GM12878 (cell line): ENCODE measurements around the gene GPR18. TPM values are rescaled to one million over a fixed set of nuclear protein-coding genes. Genes with fewer than 3 reads are reported as not detected.

Experiments
- ATAC-seq: fragments of 200-7000 bp; cut with Tn5 transposase; 3 replicates; pipeline ENCODE4 v1.9.1; 2020; ENCODE audit warnings: mild to moderate bottlenecking, moderate library complexity
- BruUV-seq: library from RNA; stranded (reverse); fragments of 400-500 nt; replicated peaks from 2 replicates; lab custom pipeline; 2021; lab: Mats Ljungman, UMichigan
- CTCF ChIA-PET: fragments of 300-600 bp; sonication (Branson Sonifier 250); formaldehyde crosslinking; extraction: SDS; loops from one replicate; lab custom pipeline; 2021; ENCODE audit warnings: inconsistent platforms; lab: Yijun Ruan, JAX
- POLR2A ChIA-PET: fragments of 350-600 bp; formaldehyde crosslinking; extraction: SDS; loops from one replicate; lab custom pipeline; 2021; ENCODE audit warnings: inconsistent platforms; lab: Charles Lee
- RAD21 ChIA-PET: fragments of 300-600 bp; sonication (Branson Sonifier 250); formaldehyde crosslinking; loops from one replicate; lab custom pipeline; 2023; ENCODE audit warnings: antibody characterized with exemption; ENCODE audit not compliant: unreplicated experiment; lab: Charles Lee
- SMC1A ChIA-PET: fragments of 300-600 bp; sonication (Branson Sonifier 250); formaldehyde crosslinking; loops from one replicate; lab custom pipeline; 2023; ENCODE audit not compliant: unreplicated experiment, uncharacterized antibody; lab: Charles Lee
- DNase-seq: peaks from one replicate; pipeline ENCODE4 v3.0.0-alpha.2; 2011; ENCODE audit warnings: low read depth, low spot score
- FAIRE-seq: peaks from 3 replicates; lab custom pipeline; 2011; peaks lifted over from hg19 to GRCh38; lab: Jason Lieb, UNC
- H2AFZ ChIP-seq: 2 replicates; pipeline ENCODE4 v1.6.0; 2011; ENCODE audit warnings: low read depth, low read length, control low read depth; ENCODE audit not compliant: control insufficient read depth
- H3K27ac ChIP-seq: 2 replicates; pipeline ENCODE4 v1.5.1; 2011; ENCODE audit warnings: control low read depth; ENCODE audit not compliant: control insufficient read depth, insufficient read depth
- H3K27me3 ChIP-seq, 2 experiments: replicated peaks in 1 of 2; 2 replicates each; pipeline versions ENCODE4 v1.6.0 to v1.6.1; 2011; ENCODE audit warnings: low read length in 1 of 2; ENCODE audit not compliant: control insufficient read depth in 2 of 2, insufficient read depth in 2 of 2
- H3K36me3 ChIP-seq, 2 experiments: 2 replicates each; pipeline ENCODE4 v1.5.1; 2011; ENCODE audit warnings: low read length in 1 of 2; ENCODE audit not compliant: control insufficient read depth in 2 of 2, insufficient read depth in 2 of 2
- H3K4me1 ChIP-seq: 2 replicates; pipeline ENCODE4 v1.6.1; 2011; ENCODE audit warnings: mild to moderate bottlenecking, low read length, moderate library complexity, mixed read lengths; ENCODE audit not compliant: control insufficient read depth, insufficient read depth
- H3K4me2 ChIP-seq: 2 replicates; pipeline ENCODE4 v1.6.0; 2011; ENCODE audit warnings: control low read depth; ENCODE audit not compliant: control insufficient read depth, insufficient read depth
- H3K4me3 ChIP-seq: fragments of 200-600 bp; sonication (generic); 2 replicates; pipeline ENCODE4 v1.5.1; 2016
- H3K79me2 ChIP-seq: 2 replicates; pipeline ENCODE4 v1.6.0; 2011; ENCODE audit warnings: low read length; ENCODE audit not compliant: control insufficient read depth, insufficient read depth
- H3K9ac ChIP-seq: 2 replicates; pipeline ENCODE4 v1.8.0; 2011; ENCODE audit warnings: low read length, control low read depth, mixed read lengths; ENCODE audit not compliant: control insufficient read depth, insufficient read depth
- H3K9me3 ChIP-seq: replicated peaks from 3 replicates; pipeline ENCODE4 v1.5.1; 2011; ENCODE audit warnings: mild to moderate bottlenecking, low read length; ENCODE audit not compliant: control insufficient read depth, insufficient read depth
- H4K20me1 ChIP-seq: 2 replicates; pipeline ENCODE4 v1.6.0; 2011; ENCODE audit not compliant: control insufficient read depth, insufficient read depth
- ATF2 ChIP-seq: IDR thresholded peaks from 2 replicates; pipeline ENCODE4 v1.6.1; 2012; ENCODE audit warnings: low read length, inconsistent platforms
- BCL3 ChIP-seq: IDR thresholded peaks from 2 replicates; pipeline ENCODE4 v1.6.1; 2011; ENCODE audit warnings: borderline replicate concordance, low read depth, mild to moderate bottlenecking, moderate library complexity, low read length; ENCODE audit not compliant: insufficient read depth, poor library complexity, severe bottlenecking
- IKZF2 ChIP-seq, 2 experiments: fragments of 450-650 bp; IDR thresholded peaks; 2 replicates each; pipeline ENCODE4 v1.6.1; 2017; ENCODE audit warnings: mild to moderate bottlenecking in 2 of 2, moderate library complexity in 2 of 2
- KAT2A ChIP-seq: conservative IDR thresholded peaks from 2 replicates; pipeline ENCODE4 v1.6.1; 2011; ENCODE audit warnings: low read depth, low read length; ENCODE audit not compliant: control insufficient read depth
- MEF2B ChIP-seq: fragments of 450-650 bp; IDR thresholded peaks from 2 replicates; pipeline ENCODE4 v1.6.1; 2018; ENCODE audit warnings: mild to moderate bottlenecking, moderate library complexity; ENCODE audit not compliant: partially characterized antibody, poor library complexity, severe bottlenecking
- MTA2 ChIP-seq: fragments of 450-650 bp; IDR thresholded peaks from 2 replicates; pipeline ENCODE4 v1.6.1; 2016; ENCODE audit warnings: low read depth, mild to moderate bottlenecking, moderate library complexity
- NFIC ChIP-seq: IDR thresholded peaks from 2 replicates; pipeline ENCODE4 v1.6.1; 2012; ENCODE audit warnings: low read depth, mild to moderate bottlenecking, inconsistent platforms, low read length, moderate library complexity
- RUNX3 ChIP-seq: IDR thresholded peaks from 2 replicates; pipeline ENCODE4 v1.6.1; 2012; ENCODE audit warnings: low read length, inconsistent platforms
- TCF7 ChIP-seq: IDR thresholded peaks from 2 replicates; pipeline ENCODE4 v1.6.1; 2014; ENCODE audit warnings: antibody characterized with exemption, borderline replicate concordance
- WGBS: methylation state at CpG from one replicate; pipeline ENCODE4 v1.1.6; 2016; ENCODE audit warnings: low lambda C conversion rate; ENCODE audit not compliant: insufficient replicate concordance, insufficient coverage; ENCODE audit errors: missing lambda C conversion rate; 5-methylcytosine and 5-hydroxymethylcytosine counted together
- in situ Hi-C: fragments of 300-500 bp; cut with MboI; formaldehyde crosslinking; loops from 9 replicates; pipeline ENCODE4 v1.14.3; 2018; ENCODE audit warnings: mixed read lengths
- intact Hi-C: fragments of 100-400 bp; cut with micrococcal nuclease; formaldehyde crosslinking; loops from one replicate; pipeline ENCODE4 v1.14.2; 2022; ENCODE audit not compliant: unreplicated experiment
- polyA plus RNA-seq, 11 experiments: library from polyadenylated mRNA; depleted of rRNA in 4 of 11; unstranded in 6 of 11; stranded (reverse) in 5 of 11; fragments of >200 nt; fragmentation: Nextera tagmentation in 4 of 11; fragmentation: Illumina TruSeq in 1 of 11; extraction: Ambion mirVana in 4 of 11; extraction: Trizol in 1 of 11; gene quantifications; 1 replicate in 1 of 11; 2 replicates in 10 of 11; pipeline versions ENCODE4 v1.2.1 to v1.2.3, GENCODE V29; 2011 to 2016; ENCODE audit warnings: inconsistent platforms in 2 of 11, missing spikeins in 2 of 11, low read depth in 1 of 11
- total RNA-seq, 4 experiments: library from RNA; depleted of rRNA in 3 of 4; stranded (reverse); fragments of >200 nt in 3 of 4; fragmentation: Illumina TruSeq in 1 of 4; extraction: Trizol in 1 of 4; gene quantifications; 2 replicates each; pipeline versions ENCODE4 v1.2.1 to v1.2.3, GENCODE V29; 2013 to 2021
- TF ChIP-seq, protein P1 (sequence below): IDR thresholded peaks from 2 replicates; pipeline ENCODE4 v1.6.1; 2011; ENCODE audit warnings: mild to moderate bottlenecking, low read depth, low read length, moderate library complexity; ENCODE audit not compliant: insufficient replicate concordance
- TF ChIP-seq, protein P2 (sequence below): IDR thresholded peaks from 2 replicates; pipeline ENCODE4 v1.6.1; 2012; ENCODE audit warnings: improper control_type of control experiment, low read depth, low read length; ENCODE audit not compliant: insufficient replicate concordance
- TF ChIP-seq, protein P3 (sequence below): fragments of 450-650 bp; IDR thresholded peaks from 2 replicates; pipeline ENCODE4 v1.6.1; 2016; ENCODE audit warnings: mild to moderate bottlenecking

The GPR18 gene
- total and polyA plus RNA-seq, 10 of the 15 experiments (the other 5 are each of a cell fraction or from before 2014, with no cell fraction given) = 3.3 to 12.9 (median 5.2) TPM

GRCh38 chr13:99218969-99219368, 39.2 kb downstream of the GPR18 start:
- DNase-seq = peak; percentile 62
- no TSS peak for BruUV-seq
- Histone ChIP-seq H3K9me3 (no peaks in the 10 kb centered on the region), H3K27ac (no peak overlapping the region), H3K4me3 (no peak overlapping the region), H4K20me1 (no peaks in the 10 kb centered on the region), H3K9ac (no peak overlapping the region; the same call in 1 of the 2 replicates), H2AFZ (no peak overlapping the region), H3K79me2 (peaks cover 53% of the 10 kb centered on the region), H3K36me3 (no peaks in the 10 kb centered on the region; a peak in 1 of 4 replicates), H3K4me2 (no peak overlapping the region), H3K27me3 (no peaks in the 10 kb centered on the region), H3K4me1 (peaks cover 10% of the 10 kb centered on the region)
- 86% methylated on average over 2 of the region's 2 CpGs for WGBS
- peak; percentile 35 for FAIRE-seq
- SMC1A ChIA-PET = interaction anchor here (0.6 to 3.9 kb wide), 13 partner anchors 9 to 146 kb away, joined by 3 to 34 read pairs (median 4); partner anchors contain the start of gene GPR18
- intact Hi-C loops = no loop called here
- in situ Hi-C loops = no loop called here
- peak; percentile 67 for ATAC-seq
- CTCF ChIA-PET = interaction anchor here (0.6 to 2.3 kb wide), 6 partner anchors 15 to 79 kb away, joined by 3 to 13 read pairs (median 6); no protein-coding TSS in a partner anchor
- POLR2A ChIA-PET = interaction anchor here (1.2 kb wide), 1 partner anchor 16 kb away, joined by 4 read pairs; no protein-coding TSS in a partner anchor
- RAD21 ChIA-PET = interaction anchor here (0.6 to 2.6 kb wide), 8 partner anchors 11 to 116 kb away, joined by 3 to 17 read pairs (median 6); partner anchors contain the start of gene GPR18
- TF ChIP-seq KAT2A (no peak), RUNX3 (peak; percentile 60), BCL3 (peak; percentile 78), NFIC (peak; percentile 26; the same call in 1 of the 2 replicates), TCF7 (no peak), ATF2 (peak; percentile 48; the same call in 1 of the 2 replicates), MEF2B (peak; percentile 75), MTA2 (0 out of 2 replicates have a peak, but pooled peaks have one; percentile 16), IKZF2 (IDR thresholded peaks at IDR 0.05) (peak in 1 of 2 experiments; percentile 20; a peak in 1 of 4 replicates)
- TF ChIP-seq, protein P1, sequence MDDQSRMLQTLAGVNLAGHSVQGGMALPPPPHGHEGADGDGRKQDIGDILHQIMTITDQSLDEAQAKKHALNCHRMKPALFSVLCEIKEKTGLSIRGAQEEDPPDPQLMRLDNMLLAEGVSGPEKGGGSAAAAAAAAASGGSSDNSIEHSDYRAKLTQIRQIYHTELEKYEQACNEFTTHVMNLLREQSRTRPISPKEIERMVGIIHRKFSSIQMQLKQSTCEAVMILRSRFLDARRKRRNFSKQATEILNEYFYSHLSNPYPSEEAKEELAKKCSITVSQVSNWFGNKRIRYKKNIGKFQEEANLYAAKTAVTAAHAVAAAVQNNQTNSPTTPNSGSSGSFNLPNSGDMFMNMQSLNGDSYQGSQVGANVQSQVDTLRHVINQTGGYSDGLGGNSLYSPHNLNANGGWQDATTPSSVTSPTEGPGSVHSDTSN = peak; percentile 17
- TF ChIP-seq, protein P2, sequence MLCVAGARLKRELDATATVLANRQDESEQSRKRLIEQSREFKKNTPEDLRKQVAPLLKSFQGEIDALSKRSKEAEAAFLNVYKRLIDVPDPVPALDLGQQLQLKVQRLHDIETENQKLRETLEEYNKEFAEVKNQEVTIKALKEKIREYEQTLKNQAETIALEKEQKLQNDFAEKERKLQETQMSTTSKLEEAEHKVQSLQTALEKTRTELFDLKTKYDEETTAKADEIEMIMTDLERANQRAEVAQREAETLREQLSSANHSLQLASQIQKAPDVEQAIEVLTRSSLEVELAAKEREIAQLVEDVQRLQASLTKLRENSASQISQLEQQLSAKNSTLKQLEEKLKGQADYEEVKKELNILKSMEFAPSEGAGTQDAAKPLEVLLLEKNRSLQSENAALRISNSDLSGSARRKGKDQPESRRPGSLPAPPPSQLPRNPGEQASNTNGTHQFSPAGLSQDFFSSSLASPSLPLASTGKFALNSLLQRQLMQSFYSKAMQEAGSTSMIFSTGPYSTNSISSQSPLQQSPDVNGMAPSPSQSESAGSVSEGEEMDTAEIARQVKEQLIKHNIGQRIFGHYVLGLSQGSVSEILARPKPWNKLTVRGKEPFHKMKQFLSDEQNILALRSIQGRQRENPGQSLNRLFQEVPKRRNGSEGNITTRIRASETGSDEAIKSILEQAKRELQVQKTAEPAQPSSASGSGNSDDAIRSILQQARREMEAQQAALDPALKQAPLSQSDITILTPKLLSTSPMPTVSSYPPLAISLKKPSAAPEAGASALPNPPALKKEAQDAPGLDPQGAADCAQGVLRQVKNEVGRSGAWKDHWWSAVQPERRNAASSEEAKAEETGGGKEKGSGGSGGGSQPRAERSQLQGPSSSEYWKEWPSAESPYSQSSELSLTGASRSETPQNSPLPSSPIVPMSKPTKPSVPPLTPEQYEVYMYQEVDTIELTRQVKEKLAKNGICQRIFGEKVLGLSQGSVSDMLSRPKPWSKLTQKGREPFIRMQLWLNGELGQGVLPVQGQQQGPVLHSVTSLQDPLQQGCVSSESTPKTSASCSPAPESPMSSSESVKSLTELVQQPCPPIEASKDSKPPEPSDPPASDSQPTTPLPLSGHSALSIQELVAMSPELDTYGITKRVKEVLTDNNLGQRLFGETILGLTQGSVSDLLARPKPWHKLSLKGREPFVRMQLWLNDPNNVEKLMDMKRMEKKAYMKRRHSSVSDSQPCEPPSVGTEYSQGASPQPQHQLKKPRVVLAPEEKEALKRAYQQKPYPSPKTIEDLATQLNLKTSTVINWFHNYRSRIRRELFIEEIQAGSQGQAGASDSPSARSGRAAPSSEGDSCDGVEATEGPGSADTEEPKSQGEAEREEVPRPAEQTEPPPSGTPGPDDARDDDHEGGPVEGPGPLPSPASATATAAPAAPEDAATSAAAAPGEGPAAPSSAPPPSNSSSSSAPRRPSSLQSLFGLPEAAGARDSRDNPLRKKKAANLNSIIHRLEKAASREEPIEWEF = no peak
- TF ChIP-seq, protein P3, sequence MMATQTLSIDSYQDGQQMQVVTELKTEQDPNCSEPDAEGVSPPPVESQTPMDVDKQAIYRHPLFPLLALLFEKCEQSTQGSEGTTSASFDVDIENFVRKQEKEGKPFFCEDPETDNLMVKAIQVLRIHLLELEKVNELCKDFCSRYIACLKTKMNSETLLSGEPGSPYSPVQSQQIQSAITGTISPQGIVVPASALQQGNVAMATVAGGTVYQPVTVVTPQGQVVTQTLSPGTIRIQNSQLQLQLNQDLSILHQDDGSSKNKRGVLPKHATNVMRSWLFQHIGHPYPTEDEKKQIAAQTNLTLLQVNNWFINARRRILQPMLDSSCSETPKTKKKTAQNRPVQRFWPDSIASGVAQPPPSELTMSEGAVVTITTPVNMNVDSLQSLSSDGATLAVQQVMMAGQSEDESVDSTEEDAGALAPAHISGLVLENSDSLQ = peak; percentile 75
